Lung (tissue), 12 donors: ENCODE measurements around the gene ERGIC1. TPM values are rescaled to one million over a fixed set of nuclear protein-coding genes. Genes with fewer than 3 reads are reported as not detected.

ENCODE experiments used
- ATAC-seq: fragments of 200-7000 bp; cut with Tn5 transposase; one replicate; pipeline ENCODE4 v1.9.1; 2020; ENCODE audit warnings: moderate number of reproducible peaks; ENCODE audit not compliant: insufficient read depth, low FRiP score
- DNase-seq, 3 donors: peaks; one replicate each; pipeline ENCODE4 v3.0.0-alpha.2; 2013 to 2017
- H3K27ac ChIP-seq, 2 donors: one replicate each; pipeline ENCODE4 v1.5.1; 2013; ENCODE audit warnings: mild to moderate bottlenecking in 2 of 2, moderate library complexity in 2 of 2, control low read depth in 1 of 2, inconsistent platforms in 1 of 2, low read depth in 1 of 2, low read length in 1 of 2
- H3K27me3 ChIP-seq, 3 donors: one replicate each; pipeline ENCODE4 v1.5.1; 2013; ENCODE audit warnings: low read length in 2 of 3; ENCODE audit not compliant: control insufficient read depth in 3 of 3, insufficient read depth in 3 of 3
- H3K36me3 ChIP-seq, 4 donors: one replicate each; pipeline ENCODE4 v1.5.1; 2013; ENCODE audit warnings: low read length in 4 of 4, mild to moderate bottlenecking in 1 of 4, moderate library complexity in 1 of 4; ENCODE audit not compliant: control insufficient read depth in 4 of 4, insufficient read depth in 4 of 4
- H3K4me1 ChIP-seq, 5 donors: one replicate each; pipeline ENCODE4 v1.5.1; 2013; ENCODE audit warnings: low read length in 5 of 5, mild to moderate bottlenecking in 2 of 5, moderate library complexity in 1 of 5; ENCODE audit not compliant: control insufficient read depth in 5 of 5, insufficient read depth in 5 of 5
- H3K4me3 ChIP-seq: one replicate; pipeline ENCODE4 v1.5.1; 2013; ENCODE audit warnings: mild to moderate bottlenecking, control low read depth, moderate library complexity
- H3K9ac ChIP-seq, 2 donors: one replicate each; pipeline ENCODE4 v1.5.1; 2013; ENCODE audit warnings: low read length in 2 of 2, control low read depth in 1 of 2; ENCODE audit not compliant: insufficient read depth in 1 of 2
- H3K9me3 ChIP-seq, 4 donors: one replicate each; pipeline ENCODE4 v1.5.1; 2013; ENCODE audit warnings: low read length in 3 of 4, mild to moderate bottlenecking in 1 of 4, moderate library complexity in 1 of 4; ENCODE audit not compliant: control insufficient read depth in 4 of 4, insufficient read depth in 3 of 4
- WGBS, 2 donors: extraction: QIAGEN DNeasy Blood & Tissue Kit; methylation state at CpG; one replicate each; pipeline ENCODE4 v1.1.7; 2013; 5-methylcytosine and 5-hydroxymethylcytosine counted together
- polyA plus RNA-seq, 2 donors: library from polyadenylated mRNA; stranded (reverse); fragments of 200-250 nt; gene quantifications; one replicate each; pipeline ENCODE4 v1.2.1, GENCODE V29; 2013
- total RNA-seq, 2 donors: library from RNA; depleted of rRNA in 1 of 2; stranded (reverse); fragments of >200 nt in 1 of 2; gene quantifications; one replicate each; pipeline ENCODE4 v1.2.1, GENCODE V29; 2014 to 2021
- TF ChIP-seq, protein P1 (sequence below): IDR thresholded peaks from 2 replicates; pipeline ENCODE4 v1.5.1; 2012; ENCODE audit warnings: mild to moderate bottlenecking; ENCODE audit errors: control extremely low read depth, extremely low read depth
- donor health status: control.
- donor health status: control.
- donor health status: Bipolar disorder and iron deficiency.
- donor health status: healthy.
- donor health status: DM: yes; HTN: yes; CAD: no.

ERGIC1 gene
- total and polyA plus RNA-seq, 4 donors = 62.2 to 215 (median 163) TPM

GRCh38 chr5:172872997-172873491 is 39.0 kb downstream of the ERGIC1 start:
- Histone ChIP-seq H3K9me3 (no peaks in the 10 kb centered on the region), H3K27ac (peak overlapping the region; percentile 73 to 94), H3K4me1 (peaks cover 0 to 48% (median 28%) of the 10 kb centered on the region in 5 donors), H3K36me3 (no peaks in the 10 kb centered on the region), H3K4me3 (no peak overlapping the region), H3K27me3 (no peaks in the 10 kb centered on the region), H3K9ac (no peak overlapping the region)
- TF ChIP-seq, protein P1, sequence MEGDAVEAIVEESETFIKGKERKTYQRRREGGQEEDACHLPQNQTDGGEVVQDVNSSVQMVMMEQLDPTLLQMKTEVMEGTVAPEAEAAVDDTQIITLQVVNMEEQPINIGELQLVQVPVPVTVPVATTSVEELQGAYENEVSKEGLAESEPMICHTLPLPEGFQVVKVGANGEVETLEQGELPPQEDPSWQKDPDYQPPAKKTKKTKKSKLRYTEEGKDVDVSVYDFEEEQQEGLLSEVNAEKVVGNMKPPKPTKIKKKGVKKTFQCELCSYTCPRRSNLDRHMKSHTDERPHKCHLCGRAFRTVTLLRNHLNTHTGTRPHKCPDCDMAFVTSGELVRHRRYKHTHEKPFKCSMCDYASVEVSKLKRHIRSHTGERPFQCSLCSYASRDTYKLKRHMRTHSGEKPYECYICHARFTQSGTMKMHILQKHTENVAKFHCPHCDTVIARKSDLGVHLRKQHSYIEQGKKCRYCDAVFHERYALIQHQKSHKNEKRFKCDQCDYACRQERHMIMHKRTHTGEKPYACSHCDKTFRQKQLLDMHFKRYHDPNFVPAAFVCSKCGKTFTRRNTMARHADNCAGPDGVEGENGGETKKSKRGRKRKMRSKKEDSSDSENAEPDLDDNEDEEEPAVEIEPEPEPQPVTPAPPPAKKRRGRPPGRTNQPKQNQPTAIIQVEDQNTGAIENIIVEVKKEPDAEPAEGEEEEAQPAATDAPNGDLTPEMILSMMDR = no peak
- ATAC-seq (no peak), DNase-seq (peak; percentile 73 to 90 (median 82))
- 27 to 40% methylated on average over 13 of the region's 13 CpGs for WGBS, 2 donors

- Histone ChIP-seq H3K27me3 (no peaks in the 10 kb centered on the region), H3K27ac (peak overlapping the region; percentile 73 to 94), H3K9me3 (no peaks in the 10 kb centered on the region), H3K4me3 (no peak overlapping the region), H3K4me1 (peaks cover 0 to 45% (median 28%) of the 10 kb centered on the region in 5 donors), H3K36me3 (no peaks in the 10 kb centered on the region), H3K9ac (no peak overlapping the region)
- TF ChIP-seq, protein P1 = no peak
- WGBS, 2 donors = 72 to 78% methylated on average over 3 of the region's 3 CpGs
- ATAC-seq (no peak), DNase-seq (no peak)
These were observed 39.5 kb downstream of the ERGIC1 start for GRCh38 chr5:172873513-172873912.

- 82 to 83% methylated on average over 8 of the region's 8 CpGs for WGBS, 2 donors
- Histone ChIP-seq H3K27me3 (no peaks in the 10 kb centered on the region), H3K4me3 (no peak overlapping the region), H3K9ac (no peak overlapping the region), H3K9me3 (no peaks in the 10 kb centered on the region), H3K36me3 (no peaks in the 10 kb centered on the region), H3K27ac (peak overlapping the region; percentile 34 to 94), H3K4me1 (peaks cover 0 to 42% (median 23%) of the 10 kb centered on the region in 5 donors)
- TF ChIP-seq, protein P1 = no peak
- ATAC-seq (no peak), DNase-seq (peak in 1 of 3 donors; percentile 49)
These were observed 40.8 kb downstream of the ERGIC1 start for GRCh38 chr5:172874647-172875504.
